K562 (cell line): ENCODE measurements around the gene KIF18B. TPM values are rescaled to one million over a fixed set of nuclear protein-coding genes. Genes with fewer than 3 reads are reported as not detected.

Experiments used
- ATAC-seq: fragments of 200-7000 bp; cut with Tn5 transposase; 3 replicates; pipeline ENCODE4 v1.9.1; 2020; ENCODE audit warnings: moderate library complexity
- BruUV-seq: library from RNA; stranded (reverse); fragments of 400-500 nt; replicated peaks from 2 replicates; lab custom pipeline; 2021; lab: Mats Ljungman, UMichigan
- CTCF ChIA-PET: fragments of 300-600 bp; formaldehyde crosslinking; extraction: SDS; loops from one replicate; lab custom pipeline; 2021; ENCODE audit warnings: low intra/inter-chr PET ratio; lab: Yijun Ruan, JAX
- POLR2A ChIA-PET: fragments of 300-600, 350-650 bp; sonication (Branson Sonifier 250); formaldehyde crosslinking; extraction: SDS; loops from one replicate; lab custom pipeline; 2021; ENCODE audit warnings: antibody characterized with exemption, inconsistent platforms; lab: Yijun Ruan, JAX
- DNase-seq, 4 experiments: peaks; one replicate each; pipeline versions ENCODE4 v3.0.0 to v3.0.0-alpha.2; 2011 to 2018; ENCODE audit warnings: low spot score in 3 of 4, mixed read lengths in 3 of 4; ENCODE audit errors: extremely low read depth in 1 of 4
- FAIRE-seq: peaks from 2 replicates; lab custom pipeline; 2011; peaks lifted over from hg19 to GRCh38; lab: Jason Lieb, UNC
- H2AFZ ChIP-seq: 2 replicates; pipeline ENCODE4 v1.6.0; 2011; ENCODE audit warnings: low read depth, low read length, control low read depth, inconsistent platforms
- H3K27ac ChIP-seq: fragments of 200-600 bp; 3 replicates; pipeline ENCODE4 v1.8.0; 2011; ENCODE audit warnings: low read depth, mild to moderate bottlenecking, control low read depth, inconsistent platforms, low read length, moderate library complexity, mixed read lengths; ENCODE audit errors: extremely low read depth
- H3K27me3 ChIP-seq, 2 experiments: fragments of 300-600 bp in 1 of 2; 2 replicates in 1 of 2; 3 replicates in 1 of 2; pipeline versions ENCODE4 v1.6.0 to v1.8.0; 2011; ENCODE audit warnings: inconsistent platforms in 2 of 2, low read length in 2 of 2, mild to moderate bottlenecking in 1 of 2, mixed read lengths in 1 of 2, moderate library complexity in 1 of 2; ENCODE audit not compliant: control insufficient read depth in 2 of 2, insufficient read depth in 2 of 2
- H3K36me3 ChIP-seq: fragments of 300-600 bp; 3 replicates; pipeline ENCODE4 v1.8.0; 2011; ENCODE audit warnings: mild to moderate bottlenecking, low read length, inconsistent platforms; ENCODE audit not compliant: control insufficient read depth, insufficient read depth
- H3K4me1 ChIP-seq, 2 experiments: fragments of 200-600 bp in 1 of 2; replicated peaks in 1 of 2; 2 replicates in 1 of 2; 3 replicates in 1 of 2; pipeline versions ENCODE4 v1.5.1 to v1.8.0; 2011; ENCODE audit warnings: inconsistent platforms in 2 of 2, low read length in 2 of 2, mild to moderate bottlenecking in 1 of 2, mixed read lengths in 1 of 2, moderate library complexity in 1 of 2; ENCODE audit not compliant: control insufficient read depth in 2 of 2, insufficient read depth in 2 of 2
- H3K4me2 ChIP-seq: 2 replicates; pipeline ENCODE4 v1.6.1; 2011; ENCODE audit warnings: low read length, control low read depth, inconsistent platforms, mixed read lengths; ENCODE audit not compliant: insufficient read depth
- H3K4me3 ChIP-seq: fragments of 200-600 bp; sonication (generic), shearing (Covaris generic); 2 replicates; pipeline ENCODE4 v1.5.1; 2016; ENCODE audit warnings: control low read depth, inconsistent platforms
- H3K79me2 ChIP-seq: fragments of 200-600 bp; 3 replicates; pipeline ENCODE4 v1.8.0; 2011; ENCODE audit warnings: low read length, inconsistent platforms; ENCODE audit not compliant: control insufficient read depth, insufficient read depth
- H3K9ac ChIP-seq, 2 experiments: 2 replicates each; pipeline versions ENCODE4 v1.6.0 to v1.6.1; 2011; ENCODE audit warnings: low read depth in 2 of 2, low read length in 2 of 2, control low read depth in 1 of 2, inconsistent platforms in 1 of 2, mild to moderate bottlenecking in 1 of 2, mixed read lengths in 1 of 2; ENCODE audit not compliant: insufficient read depth in 1 of 2
- H3K9me1 ChIP-seq: one replicate; pipeline ENCODE4 v1.6.0; 2011; ENCODE audit warnings: inconsistent platforms, mild to moderate bottlenecking, low read length, moderate library complexity; ENCODE audit not compliant: control insufficient read depth, insufficient read depth
- H3K9me3 ChIP-seq: replicated peaks from 2 replicates; pipeline ENCODE4 v1.5.1; 2011; ENCODE audit warnings: low read depth, low read length, inconsistent platforms; ENCODE audit not compliant: control insufficient read depth, insufficient read depth
- H4K20me1 ChIP-seq: replicated peaks from 2 replicates; pipeline ENCODE4 v1.6.1; 2011; ENCODE audit warnings: low read length, inconsistent platforms, mixed read lengths; ENCODE audit not compliant: control insufficient read depth, insufficient read depth
- NFIC ChIP-seq: fragments of 450-650 bp; IDR thresholded peaks from 2 replicates; pipeline ENCODE4 v1.6.1; 2017; ENCODE audit warnings: mild to moderate bottlenecking, inconsistent platforms
- WGBS: fragments of 100-300 bp; shearing (Covaris generic); methylation state at CpG from one replicate; pipeline ENCODE4 v1.1.6; 2016; ENCODE audit warnings: low coverage, mixed read lengths; ENCODE audit not compliant: insufficient coverage; ENCODE audit errors: missing lambda C conversion rate; 5-methylcytosine and 5-hydroxymethylcytosine counted together
- in situ Hi-C: fragments of 300-500 bp; cut with MboI; formaldehyde crosslinking; loops from 4 replicates; pipeline ENCODE4 v1.15.0; 2018; ENCODE audit warnings: inconsistent platforms, mixed read lengths
- intact Hi-C: fragments of 100-400 bp; cut with micrococcal nuclease; formaldehyde crosslinking; loops from 2 replicates; pipeline ENCODE4 v1.14.2; 2022
- polyA plus RNA-seq, 8 experiments: library from polyadenylated mRNA; depleted of rRNA in 4 of 8; stranded (reverse) in 5 of 8; unstranded in 3 of 8; fragments of >200 nt; fragmentation: Nextera tagmentation in 2 of 8; fragmentation: Illumina TruSeq in 1 of 8; extraction: Ambion mirVana in 2 of 8; extraction: Trizol in 1 of 8; gene quantifications; 2 replicates each; pipeline versions ENCODE4 v1.2.1 to v1.2.3, GENCODE V29; 2011 to 2014; ENCODE audit warnings: inconsistent platforms in 1 of 8, missing spikeins in 1 of 8
- total RNA-seq, 7 experiments: library from RNA; depleted of rRNA in 6 of 7; stranded (reverse); fragments of >200 nt in 6 of 7; fragmentation: Illumina TruSeq in 2 of 7; extraction: Trizol in 2 of 7; gene quantifications; 2 replicates each; pipeline versions ENCODE4 v1.2.1 to v1.2.3, GENCODE V29; 2011 to 2021; ENCODE audit warnings: low replicate concordance in 1 of 7
- TF ChIP-seq, protein P1 (sequence below): sonication (generic); formaldehyde crosslinking; IDR thresholded peaks from 2 replicates; pipeline ENCODE4 v1.8.1; 2023; ENCODE audit warnings: missing genetic modification reagents, mild to moderate bottlenecking, borderline replicate concordance

Gene KIF18B
- total and polyA plus RNA-seq, 9 of the 15 experiments (the other 6 are each of a cell fraction or from before 2014, with no cell fraction given), result 2.0 to 42.8 (median 13.2) TPM

DNA sequence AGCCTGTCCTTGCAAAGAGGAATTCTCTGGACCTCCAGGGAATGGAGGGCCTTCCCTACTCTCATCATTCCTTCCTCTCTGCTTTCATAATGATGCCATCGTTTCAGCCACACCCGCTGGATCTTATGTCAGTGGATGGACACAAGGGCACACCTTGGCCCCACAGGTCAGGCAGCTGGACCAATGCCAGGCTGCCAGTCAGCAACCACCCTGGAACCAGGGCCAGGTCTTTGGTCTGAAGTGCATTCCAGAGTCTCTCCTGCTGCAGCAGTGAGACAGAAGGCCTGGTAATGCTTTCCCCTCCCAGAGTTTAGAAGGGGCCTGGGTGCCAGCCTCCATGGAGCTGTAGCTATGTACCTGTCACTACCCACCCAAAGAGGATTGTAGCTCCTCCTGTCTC is 13.1 kb upstream of the KIF18B start:
- Histone ChIP-seq H3K9me3 (no peaks in the 10 kb centered on the region), H3K79me2 (no peaks in the 10 kb centered on the region), H3K27me3 (peaks cover 18 to 42% of the 10 kb centered on the region in 2 experiments), H2AFZ (no peak overlapping the region), H3K4me2 (no peak overlapping the region), H3K9me1 (no peaks in the 10 kb centered on the region), H3K9ac (no peak overlapping the region), H3K4me1 (peaks cover 0 to 10% of the 10 kb centered on the region in 2 experiments; a peak in 2 of 5 replicates), H3K36me3 (no peaks in the 10 kb centered on the region), H3K4me3 (no peak overlapping the region), H3K27ac (no peak overlapping the region), H4K20me1 (no peaks in the 10 kb centered on the region)
- 0% methylated on average over 2 of the region's 2 CpGs for WGBS
- intact Hi-C loops (no loop called here), in situ Hi-C loops (no loop called here)
- ATAC-seq (no peak), FAIRE-seq (no peak), DNase-seq (no peak)
- POLR2A ChIA-PET, result interaction anchor here (0.6 kb wide), 1 partner anchor 18 kb away, joined by 3 read pairs; no protein-coding TSS in a partner anchor
- CTCF ChIA-PET, result no interaction called here
- TF ChIP-seq, protein P1, sequence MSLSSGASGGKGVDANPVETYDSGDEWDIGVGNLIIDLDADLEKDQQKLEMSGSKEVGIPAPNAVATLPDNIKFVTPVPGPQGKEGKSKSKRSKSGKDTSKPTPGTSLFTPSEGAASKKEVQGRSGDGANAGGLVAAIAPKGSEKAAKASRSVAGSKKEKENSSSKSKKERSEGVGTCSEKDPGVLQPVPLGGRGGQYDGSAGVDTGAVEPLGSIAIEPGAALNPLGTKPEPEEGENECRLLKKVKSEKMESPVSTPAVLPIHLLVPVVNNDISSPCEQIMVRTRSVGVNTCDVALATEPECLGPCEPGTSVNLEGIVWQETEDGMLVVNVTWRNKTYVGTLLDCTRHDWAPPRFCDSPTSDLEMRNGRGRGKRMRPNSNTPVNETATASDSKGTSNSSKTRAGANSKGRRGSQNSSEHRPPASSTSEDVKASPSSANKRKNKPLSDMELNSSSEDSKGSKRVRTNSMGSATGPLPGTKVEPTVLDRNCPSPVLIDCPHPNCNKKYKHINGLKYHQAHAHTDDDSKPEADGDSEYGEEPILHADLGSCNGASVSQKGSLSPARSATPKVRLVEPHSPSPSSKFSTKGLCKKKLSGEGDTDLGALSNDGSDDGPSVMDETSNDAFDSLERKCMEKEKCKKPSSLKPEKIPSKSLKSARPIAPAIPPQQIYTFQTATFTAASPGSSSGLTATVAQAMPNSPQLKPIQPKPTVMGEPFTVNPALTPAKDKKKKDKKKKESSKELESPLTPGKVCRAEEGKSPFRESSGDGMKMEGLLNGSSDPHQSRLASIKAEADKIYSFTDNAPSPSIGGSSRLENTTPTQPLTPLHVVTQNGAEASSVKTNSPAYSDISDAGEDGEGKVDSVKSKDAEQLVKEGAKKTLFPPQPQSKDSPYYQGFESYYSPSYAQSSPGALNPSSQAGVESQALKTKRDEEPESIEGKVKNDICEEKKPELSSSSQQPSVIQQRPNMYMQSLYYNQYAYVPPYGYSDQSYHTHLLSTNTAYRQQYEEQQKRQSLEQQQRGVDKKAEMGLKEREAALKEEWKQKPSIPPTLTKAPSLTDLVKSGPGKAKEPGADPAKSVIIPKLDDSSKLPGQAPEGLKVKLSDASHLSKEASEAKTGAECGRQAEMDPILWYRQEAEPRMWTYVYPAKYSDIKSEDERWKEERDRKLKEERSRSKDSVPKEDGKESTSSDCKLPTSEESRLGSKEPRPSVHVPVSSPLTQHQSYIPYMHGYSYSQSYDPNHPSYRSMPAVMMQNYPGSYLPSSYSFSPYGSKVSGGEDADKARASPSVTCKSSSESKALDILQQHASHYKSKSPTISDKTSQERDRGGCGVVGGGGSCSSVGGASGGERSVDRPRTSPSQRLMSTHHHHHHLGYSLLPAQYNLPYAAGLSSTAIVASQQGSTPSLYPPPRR (CRISPR knock-in tag), result no peak
- TF ChIP-seq NFIC, result 0 out of 2 replicates have a peak, but pooled peaks have one; percentile 34
- BruUV-seq, result no TSS peak
